HG03442 (cell line): ENCODE data around the gene SLIT1.
A peak's percentile ranks its signal among the peaks of the same experiment; 100 is the strongest.

Source experiments
- ATAC-seq: cut with Tn5 transposase; IDR thresholded peaks from one replicate; pipeline ENCODE4 v1.9.1; 2021; ENCODE audit warnings: mild to moderate bottlenecking, moderate library complexity; ENCODE audit not compliant: unreplicated experiment

Gene SLIT1

DNA sequence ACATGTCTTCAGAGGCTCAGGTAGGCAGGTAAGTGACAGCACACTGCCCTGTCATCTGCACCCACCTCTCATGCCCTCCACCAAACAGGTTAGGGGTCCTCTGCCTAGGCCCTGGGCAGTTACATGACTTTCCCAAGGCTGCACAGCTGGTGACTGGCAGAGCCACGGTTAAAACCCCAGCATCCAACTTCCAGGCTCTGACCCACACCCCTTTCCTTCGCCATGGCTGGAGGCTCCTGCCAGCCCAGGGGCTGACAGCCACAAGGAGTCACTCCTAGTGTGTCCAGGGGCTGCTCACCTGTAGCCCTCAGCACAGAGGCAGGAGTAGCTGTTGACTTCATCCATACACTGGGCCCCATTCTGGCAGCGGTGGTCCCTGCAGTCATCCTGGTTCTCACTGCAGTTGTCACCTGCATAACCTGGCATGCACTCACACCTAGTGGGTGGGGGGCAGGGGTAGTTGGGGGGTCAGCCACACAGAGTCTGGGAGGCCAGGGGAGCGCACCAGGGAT is 175.0 kb downstream of the SLIT1 start:
- no peak for ATAC-seq

DNA sequence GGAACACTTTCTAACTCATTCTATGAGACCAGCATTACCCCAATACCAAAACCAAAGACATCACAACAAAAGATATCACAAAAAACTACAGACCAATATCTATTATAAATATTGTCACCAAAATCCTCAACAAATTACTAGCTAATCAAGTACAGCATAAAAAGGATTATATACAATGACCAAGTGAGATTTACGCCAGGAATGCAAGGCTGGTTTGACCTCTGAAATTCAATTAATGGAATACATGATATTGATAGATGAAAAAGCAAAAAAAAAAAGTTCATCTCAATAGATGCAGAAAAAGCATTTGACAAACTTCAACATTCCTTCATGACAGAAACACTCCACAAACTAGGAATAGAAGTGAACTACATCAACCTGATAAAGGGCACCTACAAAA is 178.3 kb downstream of the SLIT1 start:
- ATAC-seq = no peak

DNA sequence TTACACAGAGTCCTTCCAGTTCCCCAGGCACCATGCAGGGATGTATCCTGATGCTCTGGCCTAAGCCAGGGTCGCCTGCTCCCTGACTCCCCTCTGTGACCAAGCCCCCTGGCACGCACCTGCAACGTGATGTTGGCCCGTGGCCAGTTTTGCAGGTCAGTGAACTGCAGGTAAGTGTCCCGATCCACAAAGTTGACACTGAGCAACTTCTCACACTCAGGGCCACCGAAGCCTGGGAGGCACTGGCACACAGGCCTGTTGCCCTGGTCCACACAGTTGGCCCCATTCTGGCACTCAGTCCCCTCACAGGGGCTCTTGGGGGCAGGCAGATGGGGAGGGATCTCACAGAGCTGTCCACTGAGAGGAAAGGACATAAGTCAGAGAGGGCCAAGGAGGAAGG is 179.4 kb downstream of the SLIT1 start:
- ATAC-seq = no peak

DNA sequence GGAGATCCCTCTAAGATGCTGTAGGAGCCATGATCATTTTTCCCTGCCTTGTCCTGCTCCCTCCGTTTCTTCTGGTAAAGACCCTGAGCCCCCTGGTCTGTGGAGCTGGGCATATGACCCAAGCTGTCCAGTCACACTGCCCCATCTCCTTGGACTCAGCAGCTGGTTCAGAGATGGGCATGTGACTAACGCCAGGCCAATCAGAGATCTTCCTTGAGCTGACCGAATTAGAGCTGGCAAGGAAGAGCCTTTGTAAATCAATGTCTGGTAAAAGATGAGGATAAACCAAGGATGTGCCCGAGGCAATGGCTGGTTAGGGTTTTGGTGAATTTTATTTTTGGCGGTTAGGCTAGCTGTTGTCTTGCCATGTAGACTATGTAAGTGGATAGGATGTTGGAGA is 180.4 kb downstream of the SLIT1 start:
- ATAC-seq = no peak

DNA sequence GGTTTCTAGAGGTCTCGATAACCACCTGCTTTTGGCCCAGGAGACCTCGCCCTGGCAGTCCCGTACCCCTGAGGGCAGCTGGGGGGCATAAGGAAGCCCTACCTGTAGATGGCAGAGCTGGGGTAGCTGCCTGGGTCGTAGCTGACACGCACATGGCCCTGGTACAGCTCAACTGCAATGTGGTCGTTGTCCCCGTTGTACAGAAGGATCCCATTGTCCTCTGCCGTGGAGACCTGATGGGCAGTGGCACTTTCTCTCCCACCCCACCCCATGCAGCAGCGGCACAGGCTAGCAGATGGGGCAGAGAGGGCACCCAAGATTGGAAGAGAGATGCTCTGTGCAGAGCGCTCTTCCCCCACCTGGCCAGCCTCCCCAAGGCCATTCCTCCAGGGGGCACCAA is 181.2 kb downstream of the SLIT1 start:
- no peak for ATAC-seq

DNA sequence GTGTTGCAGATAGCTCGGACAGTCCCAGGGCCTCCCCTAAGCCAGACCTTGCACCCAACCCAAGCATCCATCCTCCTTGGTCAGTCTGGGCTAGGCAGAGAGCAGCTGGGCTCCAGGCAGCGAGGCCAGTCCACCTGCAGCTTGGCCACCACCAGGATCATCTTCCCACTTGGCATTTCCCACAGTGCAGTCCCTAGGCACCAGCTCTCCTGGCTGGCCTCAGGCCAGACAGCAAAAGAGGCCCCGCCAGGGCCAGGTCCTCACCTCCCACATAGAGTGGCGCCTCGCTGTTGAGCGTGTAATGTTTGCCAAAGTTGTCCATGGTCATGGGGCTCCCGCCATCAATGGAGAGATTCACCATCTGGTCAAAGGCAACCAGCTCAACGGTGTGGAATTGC is 182.0 kb downstream of the SLIT1 start:
- ATAC-seq = no peak

DNA sequence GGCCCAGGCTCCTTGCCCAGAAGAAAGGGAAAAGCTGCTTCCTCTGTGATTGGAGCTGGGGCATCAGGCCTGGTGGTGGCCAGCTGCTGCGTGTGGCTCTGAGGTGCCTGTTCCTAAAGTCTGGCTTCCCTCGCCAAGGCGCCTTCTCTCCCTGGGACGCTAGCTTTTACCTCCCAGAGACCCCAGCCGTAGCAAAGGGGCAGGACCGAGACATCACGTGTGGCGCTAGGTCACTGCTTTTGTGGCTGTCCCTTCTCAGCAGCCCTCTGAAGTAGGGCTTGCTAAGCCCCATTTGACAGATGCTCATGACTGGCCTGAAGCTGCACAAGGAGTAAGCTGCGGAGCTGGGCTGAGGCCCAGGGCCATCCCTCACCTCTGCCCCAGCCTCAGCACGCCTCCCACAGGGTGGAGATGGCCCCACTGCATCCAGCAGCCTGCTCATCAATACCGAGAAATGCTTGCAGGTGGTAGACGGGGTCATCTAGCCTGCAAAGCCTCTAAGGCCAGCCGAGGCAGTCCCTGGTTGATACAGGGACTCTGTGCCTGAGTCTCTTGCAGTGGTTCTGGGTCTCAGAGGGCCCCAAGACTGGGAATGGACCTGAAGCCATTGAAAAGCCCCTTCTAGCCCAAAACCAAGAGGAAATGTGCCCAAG is 182.5 kb downstream of the SLIT1 start:
- ATAC-seq = no peak

DNA sequence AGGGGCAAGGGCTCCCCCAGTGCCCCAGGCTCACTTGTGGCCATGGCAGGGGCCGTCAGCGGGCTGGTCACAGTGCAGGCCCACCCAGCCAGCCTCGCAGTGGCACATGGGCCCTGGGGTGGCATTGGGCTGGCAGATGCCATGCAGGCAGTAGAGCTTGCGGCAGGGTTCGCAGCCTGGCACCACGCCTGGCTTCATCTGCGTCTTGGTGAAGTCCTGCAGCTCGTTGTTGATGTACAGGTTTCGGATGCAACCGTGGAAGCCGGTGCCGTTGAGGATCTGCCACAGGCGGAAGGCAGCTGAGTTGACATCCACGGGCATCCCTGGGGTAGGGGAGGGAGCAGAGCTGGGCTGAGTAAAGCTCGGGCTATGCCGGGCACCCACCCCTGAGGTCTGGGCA is 183.1 kb downstream of the SLIT1 start:
- ATAC-seq = no peak

DNA sequence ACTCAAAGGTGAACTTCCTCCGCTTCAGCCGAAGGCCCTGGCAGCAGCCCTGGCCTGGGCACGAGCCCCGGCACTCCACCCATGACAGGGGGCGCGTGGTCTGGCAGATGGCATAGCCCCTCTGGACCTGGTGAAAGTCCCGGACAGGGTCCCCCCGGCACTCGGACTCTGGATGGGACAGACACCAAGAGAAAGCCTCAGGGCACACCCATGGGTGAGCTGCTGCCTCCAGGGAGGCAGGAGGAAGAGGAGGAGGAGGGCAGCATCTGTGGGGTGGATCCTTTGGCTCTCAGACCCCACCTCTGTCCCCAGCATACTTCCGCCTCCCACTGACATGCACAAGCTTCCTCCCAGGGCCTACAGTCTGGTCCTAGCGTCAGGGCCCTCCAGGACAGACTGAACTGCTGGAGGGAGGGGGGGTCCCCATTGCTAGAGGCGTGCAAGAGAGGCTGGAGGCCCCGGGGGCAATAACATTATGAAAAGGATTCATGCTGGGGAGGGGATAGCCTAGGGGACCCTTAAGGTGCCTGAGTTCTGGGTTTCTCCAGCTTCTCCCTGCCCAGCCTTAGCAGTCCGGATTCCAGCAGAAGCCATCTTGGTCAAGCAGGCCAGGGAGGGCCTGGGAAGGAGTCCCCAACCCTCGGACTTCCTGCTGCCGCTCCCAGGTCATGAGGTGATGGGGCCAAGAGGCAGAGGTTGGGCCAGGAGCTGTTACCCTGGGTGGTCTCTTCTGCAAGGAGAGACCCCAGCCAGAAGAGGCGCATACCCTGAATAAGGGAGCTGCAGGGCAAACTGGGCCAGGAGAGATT is 184.4 kb downstream of the SLIT1 start:
- ATAC-seq = no peak

DNA sequence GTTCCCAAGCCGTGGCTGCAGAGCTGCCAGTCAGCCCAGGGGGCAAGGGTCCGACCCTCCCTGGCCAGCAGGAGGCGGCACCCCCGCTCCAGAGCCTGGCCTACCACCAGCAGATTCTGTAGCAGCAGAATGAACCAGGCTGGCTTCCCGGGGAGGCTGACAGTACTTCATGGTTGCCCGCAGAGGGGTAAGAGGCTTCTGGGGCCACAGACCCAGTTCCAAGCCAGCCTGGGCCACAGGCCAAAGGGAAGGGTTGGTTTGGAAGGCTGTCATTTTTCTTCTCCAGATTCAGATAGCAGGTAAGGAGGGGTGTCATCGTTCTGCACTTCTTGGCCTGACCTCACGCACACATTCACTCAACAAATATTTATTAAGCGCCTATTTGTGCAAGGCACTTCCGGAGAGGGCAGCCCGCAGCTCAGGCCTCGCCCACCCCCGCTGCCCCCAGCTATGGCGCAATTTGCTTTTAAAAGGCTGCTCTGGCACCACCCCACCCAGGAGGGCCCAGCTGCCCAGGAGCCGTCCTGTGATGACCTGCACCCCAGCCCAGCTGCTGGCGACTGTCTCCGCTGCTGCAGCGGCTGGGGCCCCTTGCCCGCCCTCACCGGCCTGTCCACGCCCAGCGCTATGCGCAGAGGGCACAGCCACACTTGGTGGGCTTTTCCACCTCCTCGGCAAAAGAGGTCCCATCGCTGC is 185.1 kb downstream of the SLIT1 start:
- ATAC-seq = no peak

DNA sequence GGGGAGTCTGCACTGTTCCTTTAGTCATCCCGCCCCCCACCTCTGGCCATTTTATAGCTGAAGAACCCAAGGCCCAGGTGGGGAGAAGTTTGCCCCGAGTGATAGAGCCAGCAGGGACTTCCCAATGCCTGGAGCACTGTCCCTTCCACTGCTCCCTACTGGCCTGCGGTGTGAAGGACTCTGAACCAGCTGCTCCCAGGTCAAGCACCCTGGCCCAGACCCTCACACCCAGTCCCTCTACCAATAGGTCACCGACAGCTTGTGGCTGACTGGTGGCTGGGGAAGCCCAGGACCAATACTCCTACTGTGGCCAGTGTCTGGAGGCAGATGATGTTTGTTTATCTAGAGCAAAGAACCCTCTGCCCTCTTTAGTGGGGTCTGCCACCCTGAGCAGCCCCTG is 185.8 kb downstream of the SLIT1 start:
- no peak for ATAC-seq

DNA sequence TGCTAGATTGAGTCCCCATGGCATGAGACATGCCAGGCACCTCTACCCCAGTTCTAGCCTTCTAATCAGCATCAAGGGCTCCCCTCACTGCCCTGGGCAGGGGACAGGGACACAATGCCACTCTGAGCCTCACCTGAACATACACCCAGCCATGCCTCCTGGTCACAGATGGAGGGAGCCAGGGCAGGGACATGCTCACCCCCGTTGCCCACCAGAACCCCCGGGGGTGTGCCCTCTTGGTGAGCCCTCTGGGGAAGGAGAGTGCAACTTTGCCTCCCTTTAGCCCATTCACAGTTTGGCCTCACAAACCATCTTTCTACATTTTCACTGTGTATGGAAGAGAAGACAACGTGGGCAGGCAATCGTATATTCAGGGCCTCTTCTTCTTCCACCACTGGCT is 186.4 kb downstream of the SLIT1 start:
- ATAC-seq = no peak

DNA sequence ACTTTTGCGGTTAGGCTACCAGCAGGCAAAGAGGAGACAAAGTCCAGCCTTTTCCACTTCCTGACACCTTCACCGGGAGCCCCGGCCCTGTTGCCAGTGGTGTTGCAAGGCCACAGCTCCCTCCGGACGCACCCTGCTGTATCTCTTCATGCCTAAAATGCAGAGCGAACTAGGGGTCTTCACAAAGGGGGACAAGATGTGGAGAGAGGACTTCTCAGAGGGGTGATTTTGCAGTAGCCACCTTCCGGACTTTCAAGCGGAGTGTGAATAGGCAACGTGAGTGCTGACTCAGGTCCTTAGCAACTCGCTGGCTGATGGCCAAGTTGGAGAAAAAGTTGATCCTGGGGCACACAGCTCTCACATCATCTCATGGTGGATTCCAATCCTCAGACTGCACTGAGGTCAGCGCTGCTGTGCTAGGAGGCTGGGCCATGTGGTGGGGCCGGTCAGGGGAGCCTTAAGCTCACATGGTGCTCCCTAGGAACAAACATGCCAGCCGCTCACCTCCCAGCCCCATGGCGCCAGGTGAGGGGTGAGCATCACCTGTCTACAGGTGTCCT is 187.3 kb downstream of the SLIT1 start:
- ATAC-seq = no peak

DNA sequence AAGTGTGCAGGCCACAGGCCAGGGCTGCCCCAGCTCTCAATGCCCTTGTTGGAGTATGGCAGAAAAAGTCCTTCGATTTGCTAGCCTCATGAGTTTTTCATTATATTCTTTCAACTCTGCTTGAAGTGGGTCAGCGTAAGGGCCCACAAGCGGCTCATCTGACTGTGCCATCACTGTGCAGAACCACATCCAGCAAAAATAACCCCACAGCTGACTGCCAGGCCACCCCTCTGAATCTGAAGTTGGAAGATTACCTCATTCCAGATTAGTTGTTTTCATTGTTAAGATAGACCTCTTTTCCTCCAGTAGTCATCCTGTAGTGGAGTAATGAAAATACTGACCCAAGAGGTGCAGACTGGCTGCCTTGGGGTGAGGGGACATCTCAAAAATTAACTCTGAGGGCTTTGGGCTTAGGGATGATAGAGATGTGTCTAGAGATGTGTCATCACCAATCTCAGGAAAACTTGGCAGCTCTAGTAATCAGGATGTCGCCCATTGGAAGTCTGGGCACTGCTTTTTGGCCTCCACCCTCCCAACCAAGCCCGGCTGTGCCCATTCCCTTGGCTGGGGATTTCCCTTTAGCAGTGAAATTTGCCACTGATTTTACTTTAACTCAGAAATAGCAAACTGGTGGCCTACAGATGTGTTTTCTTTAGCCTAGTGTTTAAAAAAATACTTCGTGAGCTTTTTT is 189.3 kb downstream of the SLIT1 start:
- ATAC-seq = no peak

DNA sequence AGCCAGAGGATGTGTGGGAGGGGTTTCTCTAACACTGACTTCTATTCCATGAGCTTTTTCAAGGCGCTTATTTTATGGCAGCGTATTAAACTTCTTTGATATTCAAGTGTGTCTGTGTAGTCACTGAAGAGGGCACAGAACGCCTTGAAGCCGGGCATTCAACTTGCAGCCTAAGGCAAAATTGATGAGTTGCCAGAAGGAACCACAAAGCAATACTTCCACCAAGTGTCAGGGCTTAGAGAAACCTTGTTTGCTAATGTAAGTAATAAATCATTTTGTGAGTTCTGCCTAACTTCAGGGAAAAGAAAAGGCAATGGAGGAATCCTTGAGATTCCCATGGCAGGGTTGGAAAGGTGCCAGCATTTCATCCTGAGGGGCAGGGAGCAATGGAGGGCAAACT is 189.9 kb downstream of the SLIT1 start:
- ATAC-seq = no peak

DNA sequence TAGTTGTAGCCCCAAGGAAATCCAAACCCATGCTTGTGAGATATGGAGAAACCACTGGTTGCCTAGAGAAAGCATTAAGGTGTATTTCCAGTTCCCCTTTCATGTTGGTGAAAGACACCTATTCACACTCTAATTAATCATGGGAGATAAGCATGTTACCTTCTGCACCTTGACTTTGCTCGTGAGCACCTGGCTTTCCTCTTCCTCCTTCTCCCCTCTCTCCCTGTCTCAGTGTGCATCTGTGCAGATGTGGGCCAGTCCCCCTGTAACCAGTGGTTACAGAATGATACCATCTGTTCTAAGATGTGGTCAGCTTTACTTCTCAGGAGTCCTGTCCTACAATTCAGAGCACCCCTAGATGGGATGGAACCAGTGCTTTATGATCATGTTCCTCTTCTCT is 193.0 kb downstream of the SLIT1 start:
- ATAC-seq = peak; percentile 60

DNA sequence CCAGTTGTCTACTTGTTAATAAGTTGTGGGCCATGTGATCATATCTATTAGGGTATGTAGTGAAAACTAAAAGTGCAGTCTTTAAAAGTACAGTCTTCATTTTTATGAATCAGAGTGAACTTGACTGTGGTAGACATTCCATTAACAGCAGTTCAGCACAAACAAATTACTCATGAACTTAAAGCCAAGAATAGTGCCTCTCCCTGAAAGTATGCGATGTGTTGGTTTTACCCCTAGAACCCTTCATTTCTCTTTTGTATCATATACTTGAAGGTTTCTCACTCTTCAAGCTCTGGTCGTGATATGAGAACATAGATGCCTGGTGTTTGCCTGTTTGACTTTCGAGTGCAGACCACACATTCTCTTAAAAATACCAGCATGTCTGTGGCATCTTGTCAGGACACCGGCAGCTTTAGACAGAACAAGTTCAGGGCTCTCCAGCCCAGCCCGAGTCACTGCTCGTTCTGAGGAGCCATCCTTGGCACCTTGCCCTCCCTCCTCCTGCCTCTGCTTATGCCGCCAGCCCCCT is 194.4 kb downstream of the SLIT1 start:
- no peak for ATAC-seq

DNA sequence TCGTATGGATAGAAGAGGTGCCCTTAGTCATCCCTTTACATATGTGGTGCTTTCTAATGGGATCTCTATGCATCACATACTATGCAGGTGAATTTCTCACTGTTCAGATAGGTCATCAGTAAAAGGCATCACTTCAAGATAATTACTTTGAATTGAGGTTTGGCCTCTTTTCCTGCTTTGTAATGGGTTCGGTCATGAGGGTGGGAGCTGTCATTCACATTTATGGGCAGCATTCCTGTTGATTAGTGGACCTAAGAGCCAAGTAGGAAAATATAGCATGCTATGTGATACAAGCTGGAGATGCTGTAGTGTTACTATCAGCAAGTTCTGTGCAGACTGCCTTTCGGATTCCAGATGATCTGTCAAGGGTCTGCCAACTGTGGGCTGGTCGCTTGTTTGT is 197.3 kb downstream of the SLIT1 start:
- ATAC-seq = no peak

DNA sequence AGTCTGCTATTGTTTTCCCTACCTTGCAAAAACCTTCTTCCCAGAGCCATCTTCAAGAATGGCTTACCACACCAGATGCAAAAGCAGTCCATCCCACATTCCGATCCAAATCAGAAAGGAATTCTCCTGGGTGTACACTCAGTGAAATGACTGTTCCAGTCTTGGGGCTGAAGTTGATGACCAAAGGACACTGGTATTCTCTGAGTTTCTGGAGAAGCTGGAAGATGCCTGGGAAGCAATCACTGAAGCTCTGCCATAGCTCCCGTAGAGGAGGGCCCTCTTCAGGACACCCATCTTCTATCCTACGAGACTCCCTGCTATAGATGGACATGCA is 197.9 kb downstream of the SLIT1 start:
- no peak for ATAC-seq

DNA sequence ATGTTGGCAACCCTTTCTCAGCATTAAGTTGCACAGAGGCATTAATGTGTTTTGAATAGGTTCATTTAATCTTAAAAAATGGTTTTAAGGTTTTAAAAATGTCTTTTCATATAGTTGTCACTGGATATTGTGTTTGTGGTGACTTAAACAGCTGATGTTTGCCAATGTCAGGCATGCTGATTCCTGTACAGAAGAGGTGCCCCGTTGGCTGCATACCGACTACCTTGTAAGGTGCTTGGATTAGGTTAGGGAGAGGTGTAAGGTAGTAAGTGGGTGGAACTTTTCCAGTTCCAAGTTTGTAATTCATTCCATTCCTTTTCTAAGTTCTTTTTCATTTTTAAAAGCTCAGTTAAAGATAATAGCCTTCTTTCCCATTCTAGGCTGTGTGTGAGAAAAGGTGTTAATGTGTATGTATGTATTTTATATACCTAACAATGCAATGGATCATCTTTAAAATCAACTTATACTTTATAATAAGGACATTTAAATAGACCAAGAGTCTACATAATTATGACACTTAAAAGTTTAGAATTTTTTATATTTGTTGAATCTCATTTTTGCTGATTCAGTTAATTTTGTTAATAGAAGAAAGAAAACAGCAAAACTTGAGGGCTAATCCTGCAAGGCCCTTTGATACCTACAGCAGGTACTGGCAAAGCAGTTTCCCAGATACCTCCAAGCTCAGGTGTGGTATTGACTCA is 198.5 kb downstream of the SLIT1 start:
- ATAC-seq = no peak
